HG02852 (cell line): ENCODE results near the gene PREP.

Source experiments
- ATAC-seq: cut with Tn5 transposase; IDR thresholded peaks from one replicate; pipeline ENCODE4 v1.9.1; 2021; ENCODE audit warnings: mild to moderate bottlenecking, moderate library complexity; ENCODE audit not compliant: unreplicated experiment

Gene PREP

DNA sequence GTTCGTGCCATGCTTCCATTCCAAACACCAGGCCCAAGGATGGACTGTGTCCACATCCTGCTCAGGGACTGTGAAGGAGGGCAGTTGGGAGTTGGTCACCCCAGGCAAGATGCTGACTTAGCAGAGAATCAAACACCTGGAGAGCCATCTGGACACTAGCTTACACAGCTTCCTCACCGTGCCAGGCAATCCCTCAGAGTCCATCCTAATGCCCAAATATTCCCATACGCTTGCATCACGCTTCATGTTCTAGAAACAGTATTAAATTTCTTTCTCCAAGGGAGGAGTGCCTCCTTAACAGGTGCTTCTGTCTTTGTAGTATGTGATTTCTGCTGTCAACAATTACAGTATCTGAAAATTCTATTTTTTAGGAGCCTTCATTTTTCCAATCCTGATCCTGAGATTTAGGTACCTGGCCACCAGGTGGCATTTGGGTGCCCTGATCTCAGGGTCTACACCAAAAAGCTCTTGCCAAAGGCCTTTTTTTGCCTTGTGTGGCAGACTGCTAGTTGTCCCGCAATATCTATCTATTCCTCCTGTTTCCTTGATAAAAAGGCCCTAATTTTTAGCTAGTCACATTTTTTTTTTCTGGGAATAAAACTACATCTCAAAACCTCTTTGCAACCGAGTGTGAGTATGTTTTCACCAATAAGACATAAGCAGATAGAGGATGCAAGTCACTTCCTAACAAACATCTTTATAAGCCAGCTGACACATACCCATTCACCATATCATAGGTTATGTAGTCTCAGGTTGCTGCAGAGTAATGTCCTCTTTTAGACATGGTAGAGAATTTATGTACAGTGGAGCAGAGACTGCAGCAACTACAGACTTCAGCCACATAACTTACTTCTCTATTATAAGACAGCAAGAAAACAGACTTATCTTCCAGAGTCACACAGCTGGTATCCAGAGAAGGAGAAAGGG is 85.0 kb downstream of the PREP start:
- ATAC-seq, result no peak

DNA sequence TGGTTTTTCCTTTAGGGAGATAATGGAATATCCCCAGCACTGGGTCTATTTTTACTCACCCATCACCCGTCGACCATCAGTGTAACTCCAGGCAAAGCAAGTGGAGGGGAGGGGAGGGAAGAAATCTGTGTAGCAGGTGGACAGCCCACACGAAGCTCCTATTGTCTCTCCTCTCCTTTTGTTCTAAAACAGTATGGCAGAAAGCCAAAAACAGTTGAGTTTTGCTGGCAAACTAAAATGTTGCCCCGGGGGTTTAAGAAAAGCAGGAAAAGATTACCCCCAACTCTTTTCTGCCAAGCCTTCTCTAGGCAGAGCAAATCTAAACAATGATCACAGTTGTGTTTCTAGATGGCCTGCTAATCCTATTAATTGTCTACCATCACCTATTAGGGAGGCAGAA is 89.7 kb downstream of the PREP start:
- ATAC-seq, result no peak

- no peak for ATAC-seq
Measured at GRCh38 chr6:105310947-105311346, 91.9 kb downstream of the PREP start.

GRCh38 chr6:105310371-105310770 is 92.5 kb downstream of the PREP start:
- no peak for ATAC-seq

- ATAC-seq, result no peak
Measured at GRCh38 chr6:105308840-105309239, 94.0 kb downstream of the PREP start.

GRCh38 chr6:105305521-105305920 is 97.4 kb downstream of the PREP start:
- ATAC-seq, result no peak

- ATAC-seq, result no peak
Measured at GRCh38 chr6:105304825-105305224, 98.1 kb downstream of the PREP start.

DNA sequence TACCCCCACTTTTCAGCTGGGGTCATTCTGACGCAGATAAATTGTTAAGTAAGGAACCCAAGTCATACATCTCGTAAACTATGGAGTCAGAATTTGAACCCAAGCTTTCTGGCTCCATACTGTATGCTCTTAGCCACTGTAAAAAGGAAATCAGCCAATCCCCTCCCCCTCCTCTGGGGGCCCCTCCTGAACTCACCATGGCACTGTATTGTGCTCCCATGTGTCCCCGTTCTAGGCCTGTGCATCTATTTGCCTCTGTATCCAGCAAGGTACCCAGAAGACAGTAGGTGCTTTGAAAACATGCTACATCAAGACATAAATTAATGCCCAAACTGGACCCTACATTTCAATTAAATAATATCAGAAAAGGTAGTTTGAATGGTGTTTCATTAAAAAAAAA is 98.5 kb downstream of the PREP start:
- ATAC-seq, result no peak

GRCh38 chr6:105302617-105303128 is 100.2 kb downstream of the PREP start:
- ATAC-seq, result no peak

- no peak for ATAC-seq
Measured at GRCh38 chr6:105301756-105302616, 100.9 kb downstream of the PREP start.

GRCh38 chr6:105301072-105301503 is 101.8 kb downstream of the PREP start:
- no peak for ATAC-seq

DNA sequence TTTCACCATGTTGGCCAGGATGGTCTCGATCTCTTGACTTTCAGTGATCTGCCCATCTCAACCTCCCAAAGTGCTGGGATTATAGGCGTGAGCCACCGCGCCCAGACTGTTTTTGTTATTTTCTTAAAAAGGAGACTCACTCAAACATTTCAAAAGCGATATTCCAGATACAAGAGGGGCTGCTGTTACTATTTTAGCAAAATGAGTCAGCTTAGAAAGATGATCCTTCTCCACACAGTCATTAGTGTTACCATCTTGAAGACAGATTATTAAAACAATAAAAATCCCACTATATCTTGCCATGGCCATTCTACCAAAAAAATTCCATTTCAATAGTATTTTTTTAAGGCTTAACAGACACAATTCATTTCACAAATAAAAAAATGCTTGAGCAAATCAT is 102.8 kb downstream of the PREP start:
- no peak for ATAC-seq

- no peak for ATAC-seq
Measured at GRCh38 chr6:105294129-105294528, 108.8 kb downstream of the PREP start.

DNA sequence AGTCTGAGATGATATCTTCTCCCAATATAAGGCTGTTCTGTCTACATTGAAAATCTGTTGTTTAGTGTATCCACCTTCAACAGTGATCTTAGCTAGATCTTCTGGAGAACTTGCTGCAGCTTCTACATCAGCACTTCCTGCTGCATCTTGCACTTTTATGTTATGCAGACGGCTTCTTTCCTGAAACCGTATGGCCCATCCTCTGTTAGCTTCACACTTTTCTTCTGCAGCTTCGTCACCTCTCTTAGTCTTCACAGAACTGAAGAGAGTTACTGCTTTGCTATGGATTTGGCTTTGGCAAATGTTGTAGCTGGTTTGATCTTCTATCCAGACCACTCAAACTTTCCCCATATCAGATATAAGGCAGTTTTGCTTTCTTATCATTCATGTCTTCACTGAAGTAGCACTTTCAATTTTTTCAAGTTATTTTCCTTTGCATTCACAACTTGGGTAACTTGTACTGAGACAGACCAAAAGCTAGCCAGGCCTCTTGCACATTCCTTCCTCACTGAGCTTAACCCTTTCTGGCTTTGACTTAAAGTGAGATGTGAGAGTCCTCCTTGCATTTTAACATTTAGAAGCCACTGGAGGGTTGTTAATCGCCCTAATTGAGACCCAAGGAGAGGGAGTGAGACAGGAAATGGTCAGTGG is 110.1 kb downstream of the PREP start:
- ATAC-seq, result no peak

DNA sequence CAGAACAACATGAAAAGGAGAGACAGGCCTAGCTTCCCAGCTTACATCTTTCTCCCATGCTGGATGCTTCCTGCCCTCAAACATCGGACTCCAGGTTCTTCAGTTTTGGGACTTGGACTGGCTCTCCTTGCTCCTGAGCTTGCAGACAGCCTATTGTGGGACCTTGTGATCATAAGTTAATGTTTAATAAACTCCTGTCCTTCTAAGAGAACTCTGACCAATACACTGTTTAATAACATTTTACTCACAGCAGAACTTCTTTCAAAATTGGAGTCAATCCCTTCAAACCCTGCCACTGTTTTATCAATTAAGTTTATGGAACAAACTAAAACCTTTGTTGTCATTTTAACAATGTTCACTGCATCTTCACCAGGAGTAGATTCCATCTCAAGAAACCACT is 111.4 kb downstream of the PREP start:
- ATAC-seq, result no peak

DNA sequence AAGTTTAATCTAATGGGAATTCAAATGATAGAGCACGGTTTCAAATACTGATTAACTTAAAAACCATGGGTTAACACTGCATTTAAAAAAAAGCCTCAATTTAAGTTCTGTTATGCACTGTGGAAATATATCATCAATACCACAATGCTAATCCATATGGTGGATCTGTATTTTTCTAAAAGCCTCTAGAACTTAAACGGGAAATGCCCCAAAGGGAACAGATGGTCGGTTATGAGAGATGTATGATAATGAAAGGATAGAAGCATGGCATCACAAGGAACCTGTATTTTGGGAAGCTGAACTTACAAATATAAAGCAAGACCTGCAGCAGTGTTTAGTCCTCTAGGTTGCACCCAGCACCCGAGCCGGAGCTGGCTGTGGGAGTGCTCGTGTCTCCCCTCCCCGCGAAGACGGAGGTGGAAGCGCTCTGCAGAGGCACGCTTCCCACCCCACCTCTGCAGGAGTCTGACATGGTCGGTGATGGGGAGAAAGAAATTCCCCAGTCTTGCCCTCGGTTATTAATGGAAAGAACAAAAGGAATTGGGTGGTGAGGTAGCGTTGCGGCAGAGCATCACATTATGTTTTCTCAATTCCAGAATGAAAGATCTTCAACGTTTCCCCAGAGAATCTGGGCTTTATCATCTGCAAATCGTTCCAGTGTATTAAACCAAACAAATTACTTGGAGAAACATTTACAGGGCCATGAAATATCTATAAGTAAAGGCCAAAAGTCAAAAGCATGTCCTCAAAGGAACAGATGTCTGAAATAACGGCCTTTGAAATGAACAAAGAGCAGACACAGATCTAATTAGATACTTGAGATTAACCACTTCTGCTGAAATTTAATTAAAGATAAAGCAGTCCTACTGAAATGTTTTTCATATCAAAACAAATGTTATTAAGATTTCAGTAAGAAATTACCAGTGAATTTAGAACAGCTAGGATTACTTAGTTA is 120.0 kb downstream of the PREP start:
- ATAC-seq, result no peak

DNA sequence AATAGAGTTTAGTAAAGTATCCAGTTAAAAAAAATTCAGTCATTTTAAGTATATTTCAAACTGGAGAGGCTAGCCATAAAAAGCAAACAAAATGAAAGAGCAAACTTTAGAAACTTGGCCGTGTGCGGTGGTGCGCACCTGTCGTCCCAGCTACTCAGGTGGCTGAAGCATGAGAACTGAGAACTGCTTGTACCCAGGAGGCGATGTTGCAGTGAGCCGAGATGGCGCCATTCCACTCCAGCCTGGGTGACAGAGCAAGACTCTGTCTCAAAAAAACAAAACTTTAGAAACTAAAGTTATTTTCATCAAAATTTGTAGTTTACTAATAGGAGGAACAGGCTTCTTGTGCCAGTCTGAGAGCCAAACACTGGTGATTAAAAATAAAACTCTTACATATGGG is 122.8 kb downstream of the PREP start:
- no peak for ATAC-seq

GRCh38 chr6:105279463-105279862 is 123.4 kb downstream of the PREP start:
- no peak for ATAC-seq

- no peak for ATAC-seq
Measured at GRCh38 chr6:105278813-105279212, 124.1 kb downstream of the PREP start.

GRCh38 chr6:105278035-105278434 is 124.8 kb downstream of the PREP start:
- no peak for ATAC-seq
